Fibroblast of skin of right biceps (primary cell): ENCODE measurements around the gene APOBEC2.
A peak's percentile ranks its signal among the peaks of the same experiment; 100 is the strongest.

Source experiments
- DNase-seq: peaks from one replicate; pipeline ENCODE4 v3.0.0-alpha.2; 2013

Gene APOBEC2

DNA sequence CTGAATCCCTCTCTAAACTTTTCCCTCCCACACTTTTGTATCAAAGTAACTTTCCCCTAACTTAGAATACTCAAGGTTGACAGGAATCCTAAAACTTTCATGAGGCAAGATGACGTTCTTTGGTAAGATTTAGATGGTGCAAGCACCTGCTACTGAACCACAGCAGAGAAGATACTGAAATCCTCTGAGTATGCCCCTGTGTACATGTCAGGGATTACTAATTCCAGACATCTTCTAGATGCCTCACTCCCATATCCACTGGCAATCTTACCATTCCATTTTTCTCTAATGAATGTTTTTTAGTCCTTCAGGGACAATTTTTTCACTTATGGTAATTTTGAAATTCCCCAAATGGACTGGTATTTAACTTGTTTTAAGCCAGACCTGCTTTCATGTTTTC, 9.1 kb downstream of the APOBEC2 start:
- no peak for DNase-seq

GRCh38 chr6:41063884-41064285, 10.9 kb downstream of the APOBEC2 start:
- no peak for DNase-seq

GRCh38 chr6:41064841-41065240, 11.8 kb downstream of the APOBEC2 start:
- DNase-seq, result no peak

- no peak for DNase-seq
Measured at GRCh38 chr6:41065550-41066026, 12.6 kb downstream of the APOBEC2 start.

DNA sequence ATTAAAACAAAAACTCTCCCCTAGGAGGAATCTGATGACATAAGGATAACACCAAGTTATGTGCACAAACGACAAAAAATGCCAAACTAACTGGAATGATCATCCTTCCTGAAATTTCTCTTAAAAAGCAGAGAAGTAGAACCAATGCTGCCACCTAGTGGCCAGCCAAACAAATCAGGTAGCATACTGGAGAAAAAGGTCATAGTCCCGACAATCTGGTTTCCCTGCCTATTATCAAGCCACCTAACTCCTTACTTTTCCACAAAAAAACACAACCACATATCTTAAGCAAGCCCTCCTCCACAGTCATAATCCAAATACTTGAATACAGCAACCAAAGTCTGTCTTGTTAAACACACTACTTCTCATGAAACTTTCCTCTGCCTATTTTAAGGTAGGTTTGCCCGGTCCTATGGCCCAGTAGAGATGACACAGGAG, 13.9 kb downstream of the APOBEC2 start:
- peak; percentile 76 for DNase-seq

- no peak for DNase-seq
Measured at GRCh38 chr6:41071501-41071922, 18.5 kb downstream of the APOBEC2 start.

DNA sequence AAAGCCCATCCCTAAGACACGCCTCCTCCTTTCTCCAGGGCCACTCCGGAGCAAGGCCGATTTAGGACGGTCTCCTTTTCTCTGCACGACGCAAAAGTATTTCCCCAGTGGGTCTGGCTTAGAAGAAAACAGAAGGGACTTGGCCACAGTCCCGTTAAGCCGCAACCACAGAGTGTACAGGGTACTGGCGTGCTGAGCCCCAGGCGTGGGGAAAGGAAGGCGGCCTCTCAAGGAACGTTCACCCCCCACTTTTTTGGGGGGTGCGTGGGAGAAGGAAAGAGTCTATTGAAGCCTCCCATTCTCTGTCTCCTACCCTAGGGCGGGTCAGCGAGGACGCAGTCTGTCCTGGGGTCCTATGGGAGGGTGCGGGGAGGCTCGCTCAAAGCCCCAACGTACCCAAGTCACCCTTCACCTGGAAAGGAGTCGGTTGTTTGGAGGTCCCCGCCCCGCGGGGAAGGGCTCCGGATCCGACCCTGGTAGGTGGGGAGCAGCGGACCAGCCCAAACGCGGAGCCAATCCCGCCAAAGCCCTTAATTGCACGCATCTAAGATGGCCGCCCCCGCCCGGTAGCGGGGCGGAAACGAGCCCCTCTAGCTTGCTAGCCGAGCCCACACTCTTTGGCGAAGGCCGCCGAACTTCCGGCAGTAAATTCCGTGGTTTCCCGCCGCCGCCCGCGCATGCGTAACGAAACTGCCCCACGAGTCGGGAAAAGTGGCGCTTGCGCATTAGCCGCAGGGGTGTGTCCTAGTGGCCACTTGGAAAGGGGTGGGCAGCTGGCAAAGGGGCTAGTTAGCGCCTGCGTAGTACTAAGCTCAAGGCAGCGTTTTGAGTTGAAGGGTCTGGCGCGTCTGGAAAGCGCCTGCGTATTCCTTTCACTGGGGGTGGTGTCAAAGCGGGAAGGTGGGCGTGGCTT, 19.2 kb downstream of the APOBEC2 start, which contains the start of gene OARD1:
OARD1 (minus strand) TSS at position 434 of the 913 bp plus-strand sequence. CDS start 722 bp downstream, outside the sequence.
- DNase-seq, result peak; percentile 99

GRCh38 chr6:41072836-41073202, 19.8 kb downstream of the APOBEC2 start, which contains the start of gene NFYA:
TSS of gene NFYA (plus strand) at chr6:41072974. CDS start at chr6:41079090, 6,116 bp downstream.
- DNase-seq, result peak; percentile 99

DNA sequence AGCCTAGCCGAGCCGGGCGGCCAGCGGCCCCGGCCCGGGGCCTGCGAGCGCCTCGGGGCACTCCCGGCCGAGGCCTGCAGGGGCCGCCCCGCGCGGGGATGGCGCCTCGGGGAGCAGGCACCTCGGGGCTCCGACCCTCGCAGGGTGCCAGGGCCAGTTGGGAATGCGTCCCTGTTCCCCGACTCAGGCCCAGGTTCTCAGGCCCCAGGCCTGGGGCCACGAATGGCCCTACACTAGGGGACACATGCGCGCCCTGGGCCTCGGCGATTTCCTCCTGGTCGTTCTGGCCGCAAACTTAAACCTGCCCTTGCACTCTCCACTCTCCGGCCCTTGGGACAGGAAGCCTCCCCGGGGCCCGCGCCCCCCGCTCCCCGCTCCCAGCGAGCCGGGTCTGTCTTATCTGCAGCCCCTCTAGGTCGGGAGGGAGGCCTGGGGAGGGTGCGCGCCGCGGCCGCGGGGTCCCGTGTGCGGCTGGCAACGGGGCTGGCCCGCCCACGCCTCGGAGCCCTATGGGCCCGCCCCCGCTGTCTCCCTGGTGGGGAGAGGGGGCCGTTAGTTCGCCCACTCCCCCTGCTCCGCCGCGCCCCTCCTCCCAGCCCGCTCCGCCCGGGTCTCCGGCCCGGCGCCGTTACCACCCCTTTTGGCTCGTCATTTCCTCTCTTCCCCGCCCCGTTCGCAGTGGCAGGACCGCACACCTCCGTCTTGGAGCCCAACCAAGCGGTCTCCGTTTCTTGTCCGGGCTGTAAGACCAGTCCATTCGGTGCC, 20.4 kb downstream of the APOBEC2 start:
- peak; percentile 83 for DNase-seq

GRCh38 chr6:41073968-41074691, 21.1 kb downstream of the APOBEC2 start:
- peak; percentile 36 for DNase-seq

GRCh38 chr6:41074692-41075436, 21.9 kb downstream of the APOBEC2 start:
- no peak for DNase-seq

DNA sequence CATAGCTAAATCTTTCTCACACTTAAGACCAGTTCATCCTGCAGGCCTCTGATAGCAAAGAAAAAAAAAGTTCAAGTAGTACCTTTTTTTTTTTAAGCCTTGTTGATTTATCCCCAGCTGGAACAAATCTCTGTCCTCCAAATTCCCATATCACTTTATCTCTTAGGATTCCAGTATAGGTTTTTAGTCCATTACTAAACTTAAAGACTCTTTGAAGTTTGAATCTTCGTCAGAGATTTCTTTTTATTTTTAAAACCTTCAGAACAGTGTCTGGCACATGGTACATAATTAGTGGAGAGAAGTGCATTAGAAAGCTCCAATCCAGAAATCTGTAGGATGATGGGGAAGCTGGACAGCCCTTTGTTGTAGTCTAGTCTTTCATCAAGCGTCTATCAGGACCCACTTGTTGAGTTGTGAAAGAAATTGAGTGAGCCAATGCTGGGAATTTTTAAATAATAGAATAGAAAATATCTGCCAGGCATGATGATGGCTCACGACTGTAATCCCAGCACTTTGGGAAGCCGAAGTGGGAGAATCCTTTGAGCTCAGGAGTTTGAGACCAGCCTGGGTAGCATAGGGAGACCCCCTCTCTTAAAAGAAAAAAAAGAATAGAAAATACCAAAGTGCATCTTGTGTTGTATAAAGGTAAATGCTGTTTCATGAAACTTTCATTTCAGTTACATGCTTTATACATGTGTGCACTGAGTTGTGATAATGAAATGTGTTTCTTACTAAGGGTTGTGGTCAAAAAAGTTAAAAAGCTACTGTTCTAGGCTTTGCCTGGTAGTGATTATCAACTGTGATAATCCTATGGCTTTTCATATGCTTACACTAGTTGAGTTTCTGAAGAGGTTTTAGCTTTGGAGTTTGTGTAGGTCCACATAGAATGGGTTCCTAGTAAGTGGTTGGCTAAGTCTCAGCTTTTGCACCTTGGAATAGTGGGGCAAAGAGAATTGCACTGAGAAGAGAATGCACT, 22.9 kb downstream of the APOBEC2 start:
- DNase-seq, result no peak

DNA sequence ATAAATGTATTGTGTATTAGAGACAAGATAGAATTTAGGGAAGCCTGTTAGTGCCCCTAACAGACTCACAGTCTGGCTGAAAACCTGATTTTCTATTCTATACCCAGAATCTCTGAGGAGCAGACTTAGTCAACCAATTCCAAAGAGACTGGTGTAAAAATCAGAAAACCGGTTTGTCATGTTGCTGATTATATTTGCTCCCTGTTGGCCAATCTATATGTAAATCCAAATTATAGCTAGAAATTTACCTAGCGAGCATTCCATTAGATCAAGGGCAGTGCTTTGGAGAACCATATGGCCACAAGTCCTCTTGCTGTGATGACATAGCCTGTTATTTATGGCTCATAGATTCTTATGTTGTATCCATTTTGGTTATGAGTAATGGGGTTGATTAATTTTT, 24.5 kb downstream of the APOBEC2 start:
- no peak for DNase-seq

GRCh38 chr6:41078101-41078500, 25.1 kb downstream of the APOBEC2 start:
- DNase-seq, result no peak

GRCh38 chr6:41079080-41079479, 26.1 kb downstream of the APOBEC2 start:
- DNase-seq, result no peak

DNA sequence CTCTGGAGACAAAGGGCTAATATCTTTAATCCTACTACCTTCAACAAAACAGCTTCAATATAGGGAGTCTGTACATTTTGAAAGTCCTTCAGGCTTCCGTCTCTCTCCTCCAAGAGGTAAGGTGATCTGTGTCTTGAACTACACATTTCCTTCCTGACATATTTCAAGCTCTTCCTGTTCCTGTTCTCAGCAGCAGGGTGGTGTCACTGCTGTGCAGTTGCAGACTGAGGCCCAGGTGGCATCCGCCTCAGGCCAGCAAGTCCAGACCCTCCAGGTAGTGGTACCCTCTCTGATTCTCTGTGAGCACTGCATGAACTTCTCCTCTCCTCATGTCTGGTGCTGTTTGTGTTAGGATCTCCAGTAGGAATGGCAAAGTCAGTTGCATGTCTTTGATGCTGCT, 27.6 kb downstream of the APOBEC2 start:
- no peak for DNase-seq

- no peak for DNase-seq
Measured at GRCh38 chr6:41083072-41083471, 30.1 kb downstream of the APOBEC2 start.

DNA sequence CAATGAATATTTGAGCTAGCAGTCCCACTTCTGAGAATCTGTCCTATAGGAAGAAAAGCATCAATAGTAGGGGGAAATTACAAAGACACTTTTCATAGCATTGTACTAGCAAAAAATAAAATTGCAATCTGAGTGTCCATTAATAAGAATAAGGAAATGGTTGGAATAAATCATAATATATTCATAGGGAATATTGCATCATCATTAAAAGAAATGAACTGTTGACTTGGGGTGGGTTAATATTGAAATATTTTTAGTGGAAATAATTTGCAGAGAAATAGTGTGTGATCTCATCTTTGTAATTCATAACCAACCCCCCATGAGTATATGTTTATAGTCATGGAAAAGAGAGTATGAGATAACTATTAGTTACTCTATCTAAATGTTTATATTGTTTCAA, 32.2 kb downstream of the APOBEC2 start:
- no peak for DNase-seq

GRCh38 chr6:41088451-41088850, 35.4 kb downstream of the APOBEC2 start:
- peak; percentile 13 for DNase-seq

- no peak for DNase-seq
Measured at GRCh38 chr6:41090841-41091761, 38.1 kb downstream of the APOBEC2 start.
